Caki2 (cell line): Measurements from ENCODE around the gene TBCCD1. TPM values are rescaled to one million over a fixed set of nuclear protein-coding genes. Genes with fewer than 3 reads are reported as not detected.
"Not testable (repeated sequence)": the region's sequence is repeated elsewhere in the genome, so short reads cannot be mapped to it uniquely, and the experiment has no call there.

Experiments used
- DNase-seq: peaks from one replicate; pipeline ENCODE4 v3.0.0-alpha.2; 2015; ENCODE audit warnings: low read depth
- in situ Hi-C: cut with HindIII; loops from 2 replicates; pipeline ENCODE4 v1.10.0; 2016; ENCODE audit warnings: low sequenced_read_pairs, low pct_unique_long_range_greater_than_20kb, mixed read lengths
- total RNA-seq: library from RNA; depleted of rRNA; stranded (reverse); fragments of >200 nt; shearing (Covaris generic); gene quantifications from 2 replicates; pipeline ENCODE4 v1.2.3, GENCODE V29; 2014; ENCODE audit warnings: low replicate concordance

The TBCCD1 gene
- total RNA-seq, 1 experiment from 2014 or later: 18.3 TPM

GRCh38 chr3:186599142-186599784 lies 32.1 kb upstream of the TBCCD1 start:
- DNase-seq: peak; percentile 63
- in situ Hi-C loops: no loop called here

GRCh38 chr3:186598794-186599141 lies 31.6 kb upstream of the TBCCD1 start:
- in situ Hi-C loops: no loop called here
- DNase-seq: peak; percentile 52

- DNase-seq: peak; percentile 93
- in situ Hi-C loops: no loop called here
Measured at GRCh38 chr3:186598108-186598784, 31.1 kb upstream of the TBCCD1 start.

- peak; percentile 14 for DNase-seq
- in situ Hi-C loops: no loop called here
Measured at GRCh38 chr3:186596568-186597287, 29.6 kb upstream of the TBCCD1 start.

GRCh38 chr3:186594591-186595113 lies 27.5 kb upstream of the TBCCD1 start:
- DNase-seq: no peak
- in situ Hi-C loops: no loop called here

- no peak for DNase-seq
- in situ Hi-C loops: no loop called here
Measured at GRCh38 chr3:186593862-186594261, 26.7 kb upstream of the TBCCD1 start.

- in situ Hi-C loops: no loop called here
- DNase-seq: no peak
Measured at GRCh38 chr3:186592682-186593081, 25.5 kb upstream of the TBCCD1 start.

GRCh38 chr3:186590580-186591295 lies 23.6 kb upstream of the TBCCD1 start:
- in situ Hi-C loops: no loop called here
- DNase-seq: no peak

GRCh38 chr3:186589856-186590579 lies 22.9 kb upstream of the TBCCD1 start:
- in situ Hi-C loops: no loop called here
- peak; percentile 86 for DNase-seq

GRCh38 chr3:186589121-186589520 lies 22.0 kb upstream of the TBCCD1 start:
- in situ Hi-C loops: no loop called here
- peak; percentile 39 for DNase-seq

- no peak for DNase-seq
- in situ Hi-C loops: no loop called here
Measured at GRCh38 chr3:186588632-186589031, 21.5 kb upstream of the TBCCD1 start.

GRCh38 chr3:186587183-186587582 lies 20.0 kb upstream of the TBCCD1 start:
- in situ Hi-C loops: no loop called here
- DNase-seq: no peak

GRCh38 chr3:186586245-186586644 lies 19.1 kb upstream of the TBCCD1 start:
- DNase-seq, in situ Hi-C loops: not testable (repeated sequence)

- DNase-seq: no peak
- in situ Hi-C loops: no loop called here
Measured at GRCh38 chr3:186583831-186584230, 16.7 kb upstream of the TBCCD1 start.

GRCh38 chr3:186582541-186582940 lies 15.4 kb upstream of the TBCCD1 start:
- in situ Hi-C loops: no loop called here
- no peak for DNase-seq

- no peak for DNase-seq
- in situ Hi-C loops: no loop called here
Measured at GRCh38 chr3:186580785-186581184, 13.6 kb upstream of the TBCCD1 start.

- in situ Hi-C loops: no loop called here
- DNase-seq: no peak
Measured at GRCh38 chr3:186577521-186577920, 10.4 kb upstream of the TBCCD1 start.

GRCh38 chr3:186571644-186572013 lies 4.5 kb upstream of the TBCCD1 start:
- in situ Hi-C loops: no loop called here
- no peak for DNase-seq
